IPS-15b (cell line): ENCODE results near the gene MRPL19.
A peak's percentile ranks its signal among the peaks of the same experiment; 100 is the strongest.

Source experiments
- H3K27me3 ChIP-seq: one replicate; pipeline ENCODE4 v1.6.1; 2013; ENCODE audit warnings: low read length; ENCODE audit not compliant: control insufficient read depth, insufficient read depth
- H3K36me3 ChIP-seq: one replicate; pipeline ENCODE4 v1.6.1; 2013; ENCODE audit warnings: low read length; ENCODE audit not compliant: control insufficient read depth, insufficient read depth
- H3K4me1 ChIP-seq: one replicate; pipeline ENCODE4 v1.6.1; 2013; ENCODE audit warnings: mild to moderate bottlenecking, low read length; ENCODE audit not compliant: control insufficient read depth, insufficient read depth
- H3K4me3 ChIP-seq: one replicate; pipeline ENCODE4 v1.5.1; 2013; ENCODE audit warnings: low read depth, low read length
- H3K9ac ChIP-seq: one replicate; pipeline ENCODE4 v1.6.1; 2013; ENCODE audit warnings: low read depth, mild to moderate bottlenecking, low read length
- H3K9me3 ChIP-seq: one replicate; pipeline ENCODE4 v1.6.1; 2013; ENCODE audit warnings: mild to moderate bottlenecking, low read length; ENCODE audit not compliant: control insufficient read depth, insufficient read depth

MRPL19 gene

DNA sequence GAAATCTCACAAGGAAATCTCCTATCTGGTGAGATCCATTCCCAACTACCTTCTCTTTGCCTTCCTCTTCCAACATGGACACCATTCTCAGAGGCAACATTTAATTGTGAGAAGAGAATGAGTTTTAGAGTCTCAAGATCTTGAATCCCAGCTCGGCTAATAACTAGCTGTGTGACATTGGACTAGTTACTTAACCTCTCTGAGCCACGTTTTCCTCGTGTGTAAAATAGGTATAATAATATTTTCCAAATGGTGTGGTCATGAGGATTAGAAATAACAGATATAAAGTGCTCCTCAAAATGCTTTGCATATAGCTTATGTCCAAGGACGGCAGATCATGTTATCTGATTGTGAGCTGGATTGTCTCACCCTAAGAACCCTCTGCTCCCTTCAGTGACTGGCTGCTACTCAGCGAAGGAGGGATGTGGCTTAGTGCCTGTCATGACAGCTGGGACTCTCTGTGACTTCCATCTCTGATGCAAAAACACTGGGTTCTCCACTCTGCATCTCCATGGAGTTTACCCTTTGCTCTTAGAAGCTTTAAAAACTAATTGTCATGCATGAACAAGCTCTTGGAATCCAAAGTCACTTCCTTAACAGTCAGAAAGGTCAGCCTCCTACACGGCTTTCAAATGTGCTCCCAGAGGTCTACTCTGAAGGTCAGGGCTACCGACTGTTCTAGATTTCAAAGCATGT lies 38.4 kb upstream of the MRPL19 start:
- Histone ChIP-seq H3K4me1 (peaks cover 6% of the 10 kb centered on the region), H3K9ac (no peak overlapping the region), H3K9me3 (no peaks in the 10 kb centered on the region), H3K36me3 (no peaks in the 10 kb centered on the region), H3K4me3 (peak overlapping the region; percentile 64), H3K27me3 (peaks cover 3% of the 10 kb centered on the region)

GRCh38 chr2:75608684-75609333 lies 37.8 kb upstream of the MRPL19 start:
- Histone ChIP-seq H3K9ac (peak overlapping the region; percentile 71), H3K4me3 (peak overlapping the region; percentile 64), H3K9me3 (no peaks in the 10 kb centered on the region), H3K4me1 (peaks cover 6% of the 10 kb centered on the region), H3K27me3 (peaks cover 3% of the 10 kb centered on the region), H3K36me3 (no peaks in the 10 kb centered on the region)

- Histone ChIP-seq H3K27me3 (peaks cover 3% of the 10 kb centered on the region), H3K9me3 (no peaks in the 10 kb centered on the region), H3K9ac (no peak overlapping the region), H3K36me3 (no peaks in the 10 kb centered on the region), H3K4me1 (peaks cover 6% of the 10 kb centered on the region), H3K4me3 (no peak overlapping the region)
Measured at GRCh38 chr2:75609334-75609689, 37.3 kb upstream of the MRPL19 start.

DNA sequence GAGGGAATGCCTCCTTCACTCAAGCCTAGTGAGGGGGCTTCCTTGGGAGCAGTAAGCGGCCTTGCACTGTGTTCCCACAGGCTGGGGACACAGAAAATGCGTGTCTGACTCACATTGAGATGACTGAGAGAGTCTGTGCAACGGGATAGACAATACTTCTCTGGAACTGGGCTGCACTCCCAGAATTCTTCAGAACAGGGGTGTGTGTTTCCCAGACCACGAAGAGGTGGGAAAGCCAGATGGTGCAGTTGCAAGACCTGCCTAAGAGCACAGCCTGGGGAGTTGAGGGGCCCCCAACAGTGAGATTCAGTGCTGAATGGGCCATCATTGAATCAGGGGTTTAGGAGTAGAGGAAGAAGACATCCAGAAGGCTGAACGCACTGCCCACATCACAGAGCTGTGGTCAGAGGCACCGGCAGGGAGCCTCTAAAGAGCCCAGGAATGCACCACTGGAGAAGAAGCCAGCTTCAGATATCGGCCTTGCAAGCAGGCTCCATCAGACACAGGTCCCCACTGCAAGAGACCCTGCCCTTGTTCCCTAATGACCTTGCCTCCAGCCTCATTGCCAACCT lies 36.6 kb upstream of the MRPL19 start:
- Histone ChIP-seq H3K4me1 (peaks cover 6% of the 10 kb centered on the region), H3K9me3 (no peaks in the 10 kb centered on the region), H3K9ac (no peak overlapping the region), H3K36me3 (no peaks in the 10 kb centered on the region), H3K27me3 (peaks cover 3% of the 10 kb centered on the region), H3K4me3 (no peak overlapping the region)

DNA sequence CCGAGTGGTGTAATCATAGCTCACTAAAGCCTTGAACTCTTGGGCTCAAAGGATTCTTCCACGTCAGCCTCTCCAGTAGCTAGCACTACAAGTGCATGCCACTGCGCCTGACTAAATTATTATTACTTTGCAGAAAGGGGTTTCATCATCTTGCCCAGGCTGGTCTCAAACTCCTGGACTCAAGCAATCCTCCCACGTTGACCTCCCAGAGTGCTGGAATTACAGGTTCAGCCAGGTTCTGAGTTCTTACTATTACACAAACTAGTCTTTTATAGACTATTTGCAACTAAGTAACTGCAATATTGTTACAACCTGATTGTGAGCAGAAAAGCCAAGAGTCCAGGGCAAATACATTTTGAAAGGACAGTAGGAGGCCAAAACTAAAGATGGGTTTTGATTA lies 35.9 kb upstream of the MRPL19 start:
- H3K4me1 ChIP-seq: peaks cover 6% of the 10 kb centered on the region
- H3K27me3 ChIP-seq: peaks cover 3% of the 10 kb centered on the region
- H3K36me3 ChIP-seq: no peaks in the 10 kb centered on the region
- H3K9me3 ChIP-seq: no peaks in the 10 kb centered on the region
- H3K9ac ChIP-seq: no peak overlapping the region
- H3K4me3 ChIP-seq: no peak overlapping the region

GRCh38 chr2:75612108-75612861 lies 34.3 kb upstream of the MRPL19 start:
- H3K36me3 ChIP-seq: no peaks in the 10 kb centered on the region
- no peak overlapping the region for H3K4me3 ChIP-seq
- peaks cover 6% of the 10 kb centered on the region for H3K4me1 ChIP-seq
- no peak overlapping the region for H3K9ac ChIP-seq
- H3K9me3 ChIP-seq: no peaks in the 10 kb centered on the region
- H3K27me3 ChIP-seq: peaks cover 3% of the 10 kb centered on the region

DNA sequence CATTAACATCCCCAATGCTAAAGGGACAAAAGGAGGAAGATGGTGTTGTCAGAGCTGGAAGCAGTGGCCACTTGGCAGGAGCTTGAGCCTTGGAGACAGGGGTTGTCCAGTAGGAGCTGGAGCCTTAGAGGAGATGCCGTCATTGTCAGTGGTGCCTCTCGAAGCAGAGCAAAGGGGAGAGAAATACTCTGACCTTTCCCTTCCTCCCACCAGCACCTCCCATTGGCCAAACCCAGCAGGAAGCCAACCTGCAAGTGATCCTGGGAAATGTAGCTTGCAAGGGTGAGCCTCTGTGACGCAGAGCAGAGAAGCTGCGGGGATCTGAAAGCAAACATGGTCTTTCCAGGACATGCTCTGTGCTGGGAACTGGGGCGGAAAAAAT lies 33.7 kb upstream of the MRPL19 start:
- no peaks in the 10 kb centered on the region for H3K9me3 ChIP-seq
- H3K9ac ChIP-seq: no peak overlapping the region
- peaks cover 3% of the 10 kb centered on the region for H3K27me3 ChIP-seq
- no peaks in the 10 kb centered on the region for H3K36me3 ChIP-seq
- H3K4me3 ChIP-seq: no peak overlapping the region
- peaks cover 6% of the 10 kb centered on the region for H3K4me1 ChIP-seq

DNA sequence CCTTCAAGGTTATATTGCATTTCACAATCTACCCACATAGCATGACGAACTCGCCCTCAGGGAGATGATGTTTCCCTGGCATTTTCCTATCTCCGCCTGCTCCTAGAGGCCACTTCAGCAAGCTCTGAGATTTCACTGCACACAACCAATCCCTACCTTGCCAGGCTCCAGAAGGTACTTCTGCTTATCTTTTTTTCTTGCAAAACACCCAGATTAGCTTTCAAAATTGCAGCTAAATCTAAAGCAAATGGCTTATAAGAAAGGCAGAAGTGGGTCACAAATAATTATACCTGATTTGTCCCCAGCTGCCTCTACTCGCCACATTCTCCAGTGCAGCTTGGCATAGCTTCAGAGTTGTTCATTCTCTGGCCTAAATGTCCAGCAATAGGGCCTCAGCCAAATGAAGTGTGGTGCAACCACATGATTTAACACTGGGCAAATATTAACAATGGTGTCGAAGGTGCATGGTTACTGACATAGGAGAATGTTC lies 32.4 kb upstream of the MRPL19 start:
- no peaks in the 10 kb centered on the region for H3K4me1 ChIP-seq
- H3K9me3 ChIP-seq: no peaks in the 10 kb centered on the region
- no peak overlapping the region for H3K4me3 ChIP-seq
- peaks cover 3% of the 10 kb centered on the region for H3K27me3 ChIP-seq
- no peak overlapping the region for H3K9ac ChIP-seq
- H3K36me3 ChIP-seq: no peaks in the 10 kb centered on the region

DNA sequence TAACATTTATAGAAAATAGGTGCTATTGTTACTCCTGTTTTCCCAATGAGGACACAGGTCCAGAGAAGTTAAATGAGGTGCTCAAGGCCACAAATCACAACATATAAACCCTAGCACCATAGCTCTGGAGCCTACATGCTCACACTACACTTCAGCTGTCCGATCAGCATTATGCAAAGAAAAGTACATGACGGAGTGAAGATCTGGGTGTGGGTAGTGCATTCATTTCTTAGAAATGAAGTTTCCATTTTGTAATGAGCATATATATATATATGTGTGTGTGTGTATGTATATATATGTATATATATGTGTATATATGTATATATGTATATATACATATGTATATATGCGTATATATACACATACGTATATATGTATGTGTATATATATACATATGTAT lies 30.2 kb upstream of the MRPL19 start:
- Histone ChIP-seq H3K36me3 (no peaks in the 10 kb centered on the region), H3K9ac (no peak overlapping the region), H3K27me3 (no peaks in the 10 kb centered on the region), H3K9me3 (no peaks in the 10 kb centered on the region), H3K4me3 (no peak overlapping the region), H3K4me1 (no peaks in the 10 kb centered on the region)

GRCh38 chr2:75616933-75617332 lies 29.6 kb upstream of the MRPL19 start:
- H3K27me3 ChIP-seq: no peaks in the 10 kb centered on the region
- H3K4me1 ChIP-seq: no peaks in the 10 kb centered on the region
- no peak overlapping the region for H3K4me3 ChIP-seq
- no peak overlapping the region for H3K9ac ChIP-seq
- no peaks in the 10 kb centered on the region for H3K9me3 ChIP-seq
- H3K36me3 ChIP-seq: no peaks in the 10 kb centered on the region

GRCh38 chr2:75619956-75620740 lies 26.4 kb upstream of the MRPL19 start:
- H3K4me1 ChIP-seq: no peaks in the 10 kb centered on the region
- H3K4me3 ChIP-seq: no peak overlapping the region
- H3K27me3 ChIP-seq: no peaks in the 10 kb centered on the region
- no peaks in the 10 kb centered on the region for H3K36me3 ChIP-seq
- no peak overlapping the region for H3K9ac ChIP-seq
- H3K9me3 ChIP-seq: no peaks in the 10 kb centered on the region
